DMS153 treated with DMSO at 0.1 percent for 48 hours (cell line): ENCODE measurements around the gene FCHSD2.
"Not testable (repeated sequence)": the region's sequence is repeated elsewhere in the genome, so short reads cannot be mapped to it uniquely, and the experiment has no call there.

ENCODE experiments used
- DNase-seq: peaks from one replicate; lab custom pipeline; 2025; ENCODE audit not compliant: unreplicated experiment; lab: John Stamatoyannopoulos, UW

Gene FCHSD2

DNA sequence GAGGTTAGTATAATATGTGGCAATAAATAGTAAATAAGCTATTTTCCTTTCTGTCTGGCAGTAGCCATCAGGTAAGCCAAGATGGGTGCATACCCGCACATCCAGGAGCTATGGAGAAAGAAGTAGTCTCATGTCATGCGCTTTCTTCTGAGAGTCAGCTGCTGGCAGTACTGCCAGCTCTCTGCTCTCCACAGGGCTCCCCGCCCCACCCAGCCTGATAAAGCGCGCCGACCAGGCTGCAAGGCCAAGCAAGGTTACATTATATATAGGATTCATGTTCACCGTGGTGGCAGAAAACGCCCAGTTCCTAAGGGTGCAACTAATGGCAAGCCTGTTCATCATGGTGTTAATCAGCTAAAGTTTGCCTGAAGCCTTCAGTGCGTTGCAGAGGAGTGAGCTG lies 201.7 kb downstream of the FCHSD2 start:
- DNase-seq = no peak

DNA sequence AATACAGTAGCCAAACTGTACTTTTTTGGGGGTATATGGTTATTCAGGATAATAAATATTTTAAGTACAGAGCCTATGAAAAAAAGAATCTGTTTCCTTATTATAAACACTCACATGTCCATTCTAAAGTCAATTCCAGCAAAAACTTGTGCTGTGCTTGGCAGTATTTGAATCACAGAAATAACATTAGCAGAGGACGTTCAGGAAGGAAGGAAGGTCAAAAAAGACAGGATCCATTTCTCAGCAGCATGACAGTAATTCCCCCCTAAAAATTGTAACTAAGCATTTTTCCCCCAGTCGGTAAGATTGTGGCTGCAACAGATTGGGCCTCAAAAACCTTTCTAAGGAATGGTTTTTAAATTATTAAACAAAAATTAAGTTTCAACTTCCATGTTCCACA lies 203.1 kb downstream of the FCHSD2 start:
- DNase-seq = no peak

DNA sequence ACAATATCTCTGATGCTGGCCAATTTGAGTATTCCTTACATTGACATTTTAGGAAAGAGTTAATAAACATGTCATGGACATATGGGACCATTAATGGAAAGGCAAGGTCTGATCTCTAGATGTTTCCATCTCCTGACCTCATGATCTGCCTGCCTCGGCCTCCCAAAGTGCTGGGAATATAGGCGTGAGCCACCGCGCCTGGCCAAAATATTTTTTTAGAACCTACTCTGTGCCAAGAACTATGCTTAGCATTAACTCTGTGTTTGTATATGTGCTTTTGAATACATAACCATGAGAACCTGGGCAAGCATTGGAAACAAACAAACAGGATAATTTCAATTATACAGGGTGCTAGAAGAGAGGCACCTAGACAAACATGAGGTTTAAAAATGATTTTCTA lies 204.7 kb downstream of the FCHSD2 start:
- no peak for DNase-seq

DNA sequence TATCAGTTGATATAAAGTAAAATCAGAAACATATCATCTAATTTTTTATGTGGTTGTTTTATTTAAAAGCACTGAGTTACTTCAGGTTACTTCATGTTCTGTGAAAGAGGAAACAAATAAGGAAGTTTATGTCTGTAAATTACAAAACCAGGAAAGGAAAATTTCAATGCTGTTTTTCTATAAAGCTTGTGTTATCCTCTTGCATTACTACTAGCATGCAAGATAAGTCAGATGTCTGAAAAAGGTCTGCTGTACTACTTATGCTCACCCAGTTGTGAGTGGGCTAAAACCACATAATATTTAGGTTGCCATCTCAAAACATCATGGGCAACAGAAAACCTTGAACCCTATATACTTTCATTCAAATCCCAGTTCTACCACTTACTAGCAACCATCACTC lies 206.4 kb downstream of the FCHSD2 start:
- no peak for DNase-seq

DNA sequence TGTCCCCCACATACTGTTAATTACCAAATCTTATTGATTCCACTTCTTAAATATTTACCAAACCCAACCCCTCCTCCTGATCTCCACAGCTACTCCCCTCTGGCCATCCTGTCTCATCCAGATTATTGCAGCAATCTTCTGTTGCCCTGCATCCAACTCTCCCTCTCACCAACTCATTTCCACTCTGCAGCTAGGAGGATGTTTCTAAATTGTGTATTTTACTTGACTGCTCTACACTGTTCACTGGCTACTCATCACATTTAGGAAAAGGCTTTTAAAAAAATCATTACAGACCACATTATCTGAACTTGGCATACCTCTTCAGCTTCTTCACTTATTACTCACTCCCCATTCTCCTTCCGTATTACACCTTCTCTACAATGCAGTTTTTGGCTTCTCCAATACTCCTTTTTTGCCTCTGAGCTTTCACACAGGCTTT lies 210.0 kb downstream of the FCHSD2 start:
- no peak for DNase-seq

DNA sequence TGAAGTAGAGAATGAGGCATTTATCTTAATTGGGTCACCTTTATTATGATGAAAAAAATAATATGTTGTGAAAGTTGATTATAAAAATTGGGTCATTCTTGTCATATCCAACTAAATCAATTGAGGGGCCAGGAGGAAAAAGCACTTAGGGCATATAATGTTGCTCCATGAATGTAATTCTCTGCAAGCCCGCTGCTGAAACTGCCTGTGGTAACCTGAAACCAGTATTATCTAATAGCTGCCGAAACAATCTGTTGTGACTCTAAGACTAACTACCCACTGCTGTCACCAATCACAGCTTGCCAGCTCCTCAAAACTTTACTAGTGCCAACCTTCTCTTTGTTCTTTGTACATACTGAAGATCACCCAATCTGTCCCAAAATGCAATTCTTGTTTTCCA lies 212.1 kb downstream of the FCHSD2 start:
- peak; percentile 18 for DNase-seq

DNA sequence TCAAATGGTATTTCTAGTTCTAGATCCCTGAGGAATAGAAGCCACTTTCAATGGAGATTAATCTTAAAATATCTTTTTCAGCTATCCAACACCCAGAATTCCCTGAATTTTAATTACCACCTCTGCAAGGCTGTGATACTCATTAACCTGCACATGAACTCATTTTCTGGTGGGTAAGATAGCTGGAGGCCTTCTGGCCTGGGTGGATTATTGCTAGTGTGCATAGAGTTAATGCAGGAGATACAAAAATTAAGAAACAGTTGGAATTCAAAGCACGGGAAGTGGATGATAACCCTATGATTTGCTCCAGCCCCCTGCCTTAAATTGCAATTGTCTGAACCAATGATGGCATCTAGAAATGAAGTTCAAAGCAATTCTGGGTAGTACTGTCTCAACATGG lies 212.9 kb downstream of the FCHSD2 start:
- DNase-seq = no peak

DNA sequence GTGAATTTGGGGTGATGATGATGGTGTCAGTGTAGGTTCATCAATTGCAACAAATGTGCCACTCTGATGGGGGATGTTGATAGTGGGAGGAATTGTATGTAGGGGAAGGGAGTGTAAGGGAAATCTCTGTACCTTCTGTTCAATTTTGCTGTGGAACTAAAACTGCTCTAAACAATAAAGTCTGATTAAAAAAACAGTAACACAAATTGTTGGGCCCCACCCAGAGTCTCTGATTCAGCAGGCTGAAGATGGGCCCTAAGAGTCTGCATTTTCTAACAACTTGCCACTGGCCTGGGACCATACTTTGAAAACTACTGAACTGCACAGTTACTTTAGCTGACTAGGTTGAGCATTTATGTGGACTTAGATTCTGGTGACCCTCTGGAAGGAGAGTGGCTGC lies 214.7 kb downstream of the FCHSD2 start:
- no peak for DNase-seq

DNA sequence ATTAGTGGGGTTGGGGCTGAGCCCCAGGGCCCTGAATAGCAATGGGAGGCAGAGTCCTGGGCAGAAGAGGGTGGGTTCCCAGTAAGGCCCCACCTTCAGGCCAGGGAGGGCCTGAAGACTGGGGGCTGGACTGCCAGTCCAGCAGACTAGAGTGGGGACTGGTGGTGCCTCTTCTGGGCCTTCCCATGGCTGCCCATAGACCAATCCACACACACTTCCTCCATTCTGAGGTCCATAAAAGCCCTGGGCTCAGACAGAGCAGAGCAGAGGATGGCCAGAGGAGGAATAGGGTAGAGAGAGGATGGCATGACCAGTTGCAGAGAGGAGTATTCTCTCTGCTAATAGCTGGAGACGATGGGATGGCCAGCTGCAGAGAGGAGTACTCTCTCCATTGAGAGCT lies 216.0 kb downstream of the FCHSD2 start:
- no peak for DNase-seq

DNA sequence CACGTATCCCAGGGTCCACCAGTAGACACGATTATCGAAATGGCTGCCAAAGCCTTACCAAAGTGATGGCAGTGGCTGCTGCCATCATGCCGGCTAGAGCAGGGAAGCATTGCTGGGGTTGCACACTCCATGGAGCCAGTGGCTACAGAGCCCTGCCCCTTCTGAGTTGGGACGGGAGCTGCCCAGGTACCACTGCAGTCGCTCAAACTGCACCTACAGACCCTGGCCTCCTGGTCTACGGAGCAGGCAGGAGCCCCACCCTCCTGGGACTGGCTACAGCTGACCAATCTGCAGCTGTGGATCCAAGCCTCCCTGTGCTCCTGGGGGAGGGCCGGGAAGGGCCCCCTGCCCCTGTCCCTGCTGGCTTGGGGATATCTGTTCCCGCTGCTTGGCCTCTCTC lies 216.5 kb downstream of the FCHSD2 start:
- DNase-seq = no peak

DNA sequence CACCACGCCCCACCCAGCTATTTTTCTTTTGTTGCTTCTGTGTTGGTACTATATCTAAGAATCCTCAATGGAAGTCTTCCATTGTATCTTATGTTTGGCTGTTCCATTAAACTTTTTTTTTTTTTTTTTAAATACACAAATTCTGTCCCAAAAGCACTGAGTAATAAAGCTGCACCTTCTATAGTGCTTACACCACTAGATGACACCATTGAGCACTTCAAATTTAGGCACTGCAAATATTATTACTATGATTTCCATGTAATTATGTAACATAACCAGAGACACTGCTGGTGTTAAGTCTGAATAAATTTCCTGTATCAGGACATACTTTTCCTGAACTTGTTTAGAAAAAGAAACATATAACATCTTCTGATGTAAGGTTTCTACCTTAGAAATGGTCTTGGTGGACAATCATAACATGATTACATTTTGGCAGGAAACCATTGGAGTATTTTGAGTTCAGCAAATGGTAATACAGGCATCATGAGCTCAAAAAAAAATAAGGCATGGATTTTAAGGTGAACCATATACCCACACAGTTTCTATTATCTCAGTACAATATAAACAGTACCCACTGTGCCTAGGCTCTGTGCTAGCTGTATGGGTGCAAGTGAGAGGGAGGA lies 217.4 kb downstream of the FCHSD2 start:
- DNase-seq = no peak

DNA sequence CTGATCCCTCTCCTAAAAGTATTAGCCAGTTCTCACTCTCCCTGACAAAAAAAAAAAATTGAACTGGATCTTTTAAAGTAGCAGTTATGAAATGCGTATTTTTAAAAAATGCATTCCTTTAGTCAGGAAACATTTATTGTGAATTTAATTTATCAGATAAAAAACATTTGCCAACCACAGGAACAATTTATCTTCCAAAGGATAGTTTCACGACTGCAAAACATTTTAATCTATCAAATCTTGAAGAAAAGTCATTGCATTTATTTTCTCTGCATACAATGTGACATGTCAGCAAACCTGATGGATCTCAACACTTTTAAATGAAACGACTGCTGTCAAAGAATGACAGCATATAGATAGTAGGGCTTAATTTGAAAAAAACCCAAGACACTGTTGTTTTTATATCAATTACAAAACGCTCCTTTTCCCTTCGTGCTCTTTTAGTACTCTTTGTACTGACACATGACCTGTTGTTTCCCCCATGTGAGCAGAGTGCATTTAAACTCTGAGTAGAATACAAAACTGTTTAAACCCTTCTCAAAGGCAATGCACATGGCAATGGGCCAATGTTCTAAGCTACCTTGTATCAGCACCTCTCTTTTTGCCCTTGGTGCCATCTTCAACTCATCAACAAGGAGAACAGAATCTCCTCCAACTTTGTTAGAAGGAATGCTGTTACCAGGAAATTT lies 220.9 kb downstream of the FCHSD2 start:
- DNase-seq = no peak

DNA sequence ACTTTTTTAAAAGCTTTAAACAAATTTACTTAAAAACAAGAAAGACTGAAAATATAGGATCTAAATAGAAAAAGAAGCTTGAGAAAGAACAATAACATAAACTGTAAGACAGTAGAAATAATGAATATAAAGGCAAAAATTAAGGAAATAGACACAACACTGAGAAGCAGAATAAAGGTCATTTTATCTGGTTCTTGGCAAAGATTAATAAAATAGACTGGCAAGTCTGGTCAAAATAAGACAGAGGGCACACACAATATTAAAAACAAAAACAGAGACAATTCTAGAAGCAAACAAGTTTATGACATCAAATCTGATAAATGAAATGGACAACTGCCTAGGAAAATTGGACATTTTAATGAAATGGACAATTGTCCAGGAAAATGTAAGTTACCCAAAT lies 222.1 kb downstream of the FCHSD2 start:
- no peak for DNase-seq

DNA sequence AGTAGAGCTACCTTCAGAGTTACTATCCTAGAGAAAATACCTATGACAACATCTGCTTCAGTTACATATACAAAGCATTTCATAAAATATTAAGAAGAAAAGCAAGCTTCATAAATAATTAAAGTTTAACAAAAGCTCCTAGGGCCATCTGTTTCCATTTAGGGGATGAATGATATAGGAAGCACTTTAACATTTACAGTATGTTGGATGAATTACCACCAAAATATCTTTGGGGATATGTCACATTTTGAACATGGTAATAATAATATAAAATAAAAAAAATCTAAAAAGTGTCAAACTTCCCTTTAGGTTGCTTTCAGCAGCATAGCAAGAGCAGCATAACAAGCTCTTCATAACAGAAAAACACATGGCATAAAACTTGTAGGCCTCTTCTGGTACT lies 223.3 kb downstream of the FCHSD2 start:
- no peak for DNase-seq

DNA sequence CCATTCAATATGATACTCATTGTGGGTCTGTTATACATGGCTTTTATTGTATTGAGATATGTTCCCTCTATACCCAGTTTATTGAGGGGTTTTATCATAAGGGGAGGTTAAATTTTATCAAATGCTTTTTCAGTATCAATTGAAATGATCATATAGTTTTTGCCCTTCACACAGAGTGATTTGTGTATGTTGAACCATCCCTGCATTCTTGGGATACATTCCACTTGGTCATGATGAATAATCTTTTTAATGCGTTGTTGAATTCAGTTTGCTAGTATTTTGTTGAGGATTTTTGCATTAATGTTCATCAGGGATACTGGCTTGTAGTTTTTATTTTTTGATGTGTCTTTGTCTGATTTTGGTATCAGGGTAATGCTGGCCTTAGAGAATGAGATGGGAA lies 229.9 kb downstream of the FCHSD2 start:
- no peak for DNase-seq

DNA sequence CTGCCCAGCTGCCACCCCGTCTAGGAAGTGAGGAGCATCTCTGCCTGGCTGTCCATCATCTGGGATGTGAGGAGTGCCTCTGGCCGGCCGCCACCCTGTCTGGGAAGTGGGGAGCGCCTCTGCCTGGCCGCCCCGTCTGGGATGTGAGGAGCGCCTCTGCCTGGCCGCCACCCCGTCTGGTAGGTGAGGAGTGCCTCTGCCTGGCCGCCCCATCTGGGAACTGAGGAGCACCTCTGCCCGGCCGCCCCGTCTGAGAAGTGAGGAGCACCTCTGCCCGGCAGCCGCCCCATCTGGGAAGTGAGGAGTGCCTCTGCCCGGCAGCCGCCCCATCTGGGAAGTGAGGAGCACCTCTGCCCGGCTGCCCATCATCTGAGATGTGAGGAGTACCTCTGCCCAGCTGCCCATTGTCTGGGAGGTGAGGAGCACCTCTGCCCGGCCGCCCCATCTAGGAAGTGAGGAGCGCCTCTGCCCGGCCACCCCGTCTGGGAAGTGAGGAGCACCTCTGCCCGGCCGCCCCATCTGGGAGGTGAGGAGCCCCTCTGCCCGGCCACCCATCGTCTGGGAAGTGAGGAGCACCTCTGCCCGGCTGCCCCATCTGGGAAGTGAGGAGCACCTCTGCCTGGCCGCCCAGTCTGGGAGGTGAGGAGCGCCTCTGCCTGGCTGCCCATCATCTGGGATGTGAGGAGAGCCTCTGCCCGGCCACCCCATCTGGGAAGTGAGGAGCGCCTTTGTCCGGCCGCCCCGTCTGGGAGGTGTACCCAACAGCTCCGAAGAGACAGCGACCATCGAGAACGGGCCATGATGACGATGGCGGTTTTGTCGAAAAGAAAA lies 232.3 kb downstream of the FCHSD2 start:
- not testable (repeated sequence) for DNase-seq

DNA sequence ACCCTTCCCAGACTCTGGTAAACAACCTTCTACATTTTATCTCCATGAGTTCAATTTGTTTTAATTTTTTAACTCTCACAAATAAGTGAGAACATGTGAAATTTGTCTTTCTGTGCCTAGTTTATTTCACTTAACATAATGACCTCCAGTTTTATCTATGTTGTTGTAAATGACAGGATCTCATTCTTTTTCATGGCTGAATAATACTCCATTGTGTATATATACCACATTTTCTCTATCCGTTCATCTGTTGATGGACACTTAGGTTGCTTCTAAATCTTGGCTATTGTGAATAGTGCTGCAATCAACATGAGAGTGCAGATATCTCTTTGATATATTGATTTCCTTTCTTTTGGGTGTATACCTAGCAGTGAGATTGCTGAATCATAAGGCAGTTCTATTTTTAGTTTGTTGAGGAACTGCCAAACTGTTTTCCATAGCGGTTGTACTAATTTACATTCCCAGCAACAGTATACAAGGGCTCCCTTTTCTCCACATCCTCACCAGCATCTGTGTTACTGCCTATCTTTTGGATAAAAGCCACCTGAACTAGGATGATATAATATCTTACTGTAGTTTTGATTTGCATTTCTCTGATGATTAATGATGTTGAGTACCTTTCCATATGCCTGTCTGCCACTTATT lies 234.0 kb downstream of the FCHSD2 start:
- no peak for DNase-seq

DNA sequence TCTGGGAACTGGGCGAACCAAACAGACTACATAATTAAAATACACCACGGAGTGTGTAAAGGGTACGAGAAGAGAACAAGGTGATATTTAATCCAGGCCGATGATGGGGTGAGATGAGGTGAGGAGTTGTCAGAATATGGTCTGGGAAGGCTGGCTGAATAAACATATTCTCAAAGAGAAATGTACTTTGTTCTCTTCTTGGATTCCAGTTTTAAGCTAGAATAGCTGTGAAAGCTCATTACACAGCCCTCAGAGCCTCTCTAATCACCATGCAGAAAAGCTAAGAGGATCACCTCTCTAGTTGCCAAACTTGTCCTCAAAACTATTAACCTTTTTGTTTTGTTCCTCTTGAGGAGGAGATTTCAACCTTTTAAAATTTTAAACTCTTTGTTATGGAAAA lies 238.1 kb downstream of the FCHSD2 start:
- DNase-seq = no peak

DNA sequence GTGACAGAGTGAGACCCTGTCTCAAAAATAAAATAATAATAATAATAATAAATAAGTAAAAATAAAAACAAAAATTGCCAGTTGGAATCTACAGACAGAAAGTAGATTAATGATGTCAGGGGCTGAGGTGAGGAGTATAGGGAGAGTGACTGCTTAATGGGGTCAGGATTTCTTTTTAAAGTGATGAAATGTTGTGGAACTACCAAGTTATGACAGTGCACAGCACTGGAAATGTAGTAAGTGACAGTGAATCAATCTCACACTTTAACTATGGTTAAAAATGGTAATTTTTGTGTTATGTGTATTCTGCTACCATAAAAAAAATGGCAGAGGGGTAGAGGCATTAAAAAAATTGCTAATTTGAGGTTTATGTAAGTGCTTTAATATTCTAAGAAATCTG lies 240.7 kb downstream of the FCHSD2 start:
- no peak for DNase-seq

DNA sequence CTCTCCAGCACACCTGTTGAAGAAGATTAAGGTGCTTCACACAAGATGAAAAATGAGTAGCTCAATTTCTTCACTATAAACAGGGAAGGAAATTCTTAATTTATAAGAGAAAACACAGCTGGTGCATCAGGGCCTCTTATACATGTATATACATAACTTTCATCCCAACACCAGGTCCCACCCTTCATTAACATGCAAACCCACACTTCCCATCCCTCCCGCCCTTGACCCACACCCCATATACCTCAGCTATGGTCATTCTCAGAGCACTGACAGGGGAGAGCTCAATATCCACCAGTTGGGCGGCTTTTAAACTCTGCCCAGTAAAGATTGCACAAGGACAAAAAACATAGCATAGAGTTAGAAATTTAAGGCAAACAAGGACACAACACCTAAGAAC lies 242.1 kb downstream of the FCHSD2 start:
- DNase-seq = no peak

DNA sequence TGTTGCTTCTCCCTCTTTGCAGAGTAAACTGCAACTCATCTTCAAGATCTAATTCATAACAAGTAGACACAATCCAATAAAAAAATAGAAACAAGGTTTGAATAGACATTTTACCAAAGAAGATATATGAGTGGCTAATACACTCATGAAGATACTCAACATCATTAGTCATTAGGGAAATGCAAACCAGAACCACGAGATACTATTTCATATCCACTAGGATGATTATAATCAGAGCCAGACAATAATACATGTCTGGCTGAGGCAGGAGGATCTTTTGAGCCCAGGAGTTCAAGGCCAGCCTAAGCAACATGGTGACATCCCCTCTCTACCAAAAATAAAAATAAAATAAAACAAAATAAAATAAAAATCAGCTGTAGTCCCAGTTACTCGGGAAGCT lies 242.9 kb downstream of the FCHSD2 start:
- DNase-seq = no peak

DNA sequence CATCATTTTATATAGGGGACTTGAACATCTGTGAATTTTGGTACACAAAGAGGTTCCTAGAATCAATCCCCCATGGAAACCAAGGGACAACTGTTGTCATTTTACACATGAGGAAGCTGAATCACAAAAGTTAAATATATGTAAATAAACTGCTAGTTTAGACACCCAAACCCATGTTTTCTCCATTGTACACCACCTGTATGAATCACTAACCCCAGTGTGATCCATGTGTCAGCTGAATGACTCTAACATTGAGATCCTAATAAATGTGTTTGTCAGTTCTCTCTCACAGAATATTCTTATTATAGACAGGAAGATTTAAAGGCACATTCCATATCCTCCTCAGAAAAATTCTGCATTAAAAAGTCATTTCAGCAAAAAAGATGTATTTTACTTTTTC lies 244.6 kb downstream of the FCHSD2 start:
- DNase-seq = no peak
